GM21723 (cell line): ENCODE data around the gene AP3S2.
"Not testable (repeated sequence)": the region's sequence is repeated elsewhere in the genome, so short reads cannot be mapped to it uniquely, and the experiment has no call there.

Experiments used
- ATAC-seq: cut with Tn5 transposase; IDR thresholded peaks from one replicate; pipeline ENCODE4 v1.9.1; 2021; ENCODE audit warnings: mild to moderate bottlenecking, moderate library complexity; ENCODE audit not compliant: unreplicated experiment

Gene AP3S2

DNA sequence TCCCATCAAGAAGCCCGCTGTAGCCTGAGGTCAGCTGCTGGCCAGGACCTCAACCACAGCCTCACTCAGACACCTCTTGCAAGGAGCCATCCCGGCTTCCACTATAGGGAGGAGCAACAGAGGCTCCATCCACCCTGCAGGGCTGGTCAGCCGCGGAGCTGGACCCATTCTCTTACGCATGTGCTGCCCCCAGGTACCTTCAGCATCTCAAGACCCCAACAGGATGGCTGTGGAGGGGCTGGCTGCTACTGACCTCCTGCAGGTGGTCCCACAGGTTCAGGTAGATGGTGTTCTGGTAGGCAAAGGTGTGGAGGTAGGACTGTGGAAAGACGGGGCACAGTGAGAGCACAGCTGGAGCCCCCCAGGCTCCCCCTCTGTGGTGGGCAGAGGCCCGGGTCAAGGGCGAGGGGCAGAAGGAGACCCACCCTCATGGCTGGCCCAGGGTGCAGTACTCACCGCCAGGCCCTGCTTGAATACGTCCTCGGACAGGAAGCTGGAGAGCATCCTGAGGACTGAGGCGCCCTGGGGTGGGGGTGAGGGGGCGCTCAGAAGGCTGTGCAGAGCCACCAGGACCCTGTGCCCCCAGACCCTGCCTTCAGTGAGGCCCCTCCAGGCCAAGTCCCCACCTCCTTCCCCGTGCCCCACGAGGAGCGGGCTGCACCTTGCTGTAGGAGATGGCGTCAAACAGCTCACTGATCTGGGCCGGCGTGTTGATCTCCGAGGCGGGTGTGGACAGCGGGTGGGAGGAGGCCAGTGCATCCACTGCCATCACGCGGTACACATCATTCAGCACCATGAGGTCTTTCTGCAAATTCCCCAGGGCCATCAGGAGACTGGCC lies 90.6 kb downstream of the AP3S2 start:
- no peak for ATAC-seq

DNA sequence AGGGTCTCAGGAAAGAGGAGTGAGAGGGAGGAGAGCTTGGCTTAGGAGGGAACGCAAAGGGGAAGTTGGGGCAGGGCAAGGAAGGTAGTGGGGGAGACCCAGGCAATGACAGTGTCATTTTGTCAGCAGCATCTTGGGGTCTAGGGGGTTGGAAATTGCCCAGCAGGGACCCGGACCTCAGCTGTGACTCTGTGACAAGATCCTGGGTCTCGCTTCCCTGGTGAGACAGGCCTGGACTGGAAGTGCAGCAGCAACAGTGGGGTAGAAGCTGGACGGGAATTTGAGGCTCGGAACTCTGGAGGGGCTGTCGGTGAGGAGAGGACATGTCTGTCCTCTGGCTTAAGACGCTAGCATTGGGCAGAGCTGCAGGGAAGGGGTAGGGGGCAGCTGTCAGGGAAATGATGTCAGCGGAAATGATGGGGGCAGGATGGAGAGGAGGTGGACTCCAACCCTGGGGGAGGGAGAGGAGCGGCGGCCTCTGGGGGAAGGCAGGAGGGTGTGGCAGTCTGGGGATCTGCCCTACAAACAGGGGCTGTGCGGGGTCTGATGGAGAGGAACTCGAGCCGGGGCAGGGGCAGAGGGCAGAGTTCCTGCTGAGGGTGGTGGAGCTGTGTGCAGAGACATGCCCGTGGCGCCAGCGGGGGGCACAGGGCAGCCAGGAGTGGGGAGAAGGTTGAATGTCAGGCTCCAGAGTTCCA lies 91.4 kb downstream of the AP3S2 start:
- no peak for ATAC-seq

DNA sequence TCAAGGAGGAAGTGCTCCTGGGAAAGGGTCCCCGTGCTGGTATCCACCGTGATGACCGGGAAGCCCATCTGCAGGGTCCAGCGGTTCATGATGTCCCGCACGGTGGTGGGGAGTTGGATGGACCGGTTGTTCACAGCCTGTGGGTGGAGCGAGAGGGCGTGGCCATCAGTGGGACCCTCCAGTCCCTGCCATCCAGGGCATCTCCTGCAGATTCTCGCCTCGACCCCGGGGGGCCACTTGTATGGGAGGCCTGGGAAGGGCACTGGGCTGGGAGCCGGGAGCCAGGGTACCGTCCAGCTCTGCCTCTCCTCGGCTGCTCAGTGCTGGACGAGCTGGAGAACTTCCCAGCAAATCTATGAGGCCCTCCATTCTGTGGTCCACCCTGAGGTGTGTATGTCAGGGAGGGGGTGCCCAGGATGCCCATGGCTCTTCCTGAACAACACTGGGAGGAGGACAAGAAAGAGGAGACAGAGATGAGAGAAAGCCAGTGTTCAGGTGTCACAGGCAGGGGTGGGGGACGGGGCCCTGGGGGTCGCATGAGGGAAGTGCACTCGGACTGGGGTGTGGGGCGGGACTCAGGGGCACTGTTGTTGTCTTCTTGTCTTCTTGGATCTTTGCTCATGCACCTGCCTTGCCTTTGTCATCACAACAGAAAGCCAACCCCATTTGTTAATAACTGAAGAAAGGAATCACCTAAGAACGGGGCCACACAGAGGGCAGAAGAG lies 92.2 kb downstream of the AP3S2 start:
- no peak for ATAC-seq

DNA sequence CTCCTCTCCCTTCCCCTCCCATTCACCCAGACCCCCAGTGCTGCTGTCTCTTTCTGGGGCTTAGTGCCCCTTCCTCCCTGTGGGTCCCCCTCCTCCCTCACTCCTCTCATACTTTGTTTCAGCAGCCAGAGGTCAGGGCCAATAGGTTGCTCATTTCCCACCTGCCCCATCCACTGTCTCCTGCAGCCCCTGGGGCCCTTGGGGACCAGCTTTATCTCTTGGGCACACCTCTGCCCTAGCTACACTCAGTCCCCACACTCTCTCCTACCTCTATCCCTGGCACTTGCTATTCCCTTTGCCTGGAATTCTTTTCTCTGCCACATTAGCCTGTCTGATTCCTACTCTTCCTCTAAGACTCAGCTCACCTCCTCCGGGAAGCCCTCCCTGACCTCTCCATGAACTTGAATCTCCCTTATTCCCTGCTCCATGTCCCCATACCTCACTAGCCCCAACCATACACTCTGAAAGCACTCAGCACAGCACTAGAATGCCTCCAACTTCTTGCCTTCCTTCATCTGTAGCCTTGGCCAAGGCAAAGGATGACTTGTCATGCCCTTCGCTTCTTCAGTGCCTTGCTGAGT lies 93.8 kb downstream of the AP3S2 start:
- ATAC-seq: no peak

DNA sequence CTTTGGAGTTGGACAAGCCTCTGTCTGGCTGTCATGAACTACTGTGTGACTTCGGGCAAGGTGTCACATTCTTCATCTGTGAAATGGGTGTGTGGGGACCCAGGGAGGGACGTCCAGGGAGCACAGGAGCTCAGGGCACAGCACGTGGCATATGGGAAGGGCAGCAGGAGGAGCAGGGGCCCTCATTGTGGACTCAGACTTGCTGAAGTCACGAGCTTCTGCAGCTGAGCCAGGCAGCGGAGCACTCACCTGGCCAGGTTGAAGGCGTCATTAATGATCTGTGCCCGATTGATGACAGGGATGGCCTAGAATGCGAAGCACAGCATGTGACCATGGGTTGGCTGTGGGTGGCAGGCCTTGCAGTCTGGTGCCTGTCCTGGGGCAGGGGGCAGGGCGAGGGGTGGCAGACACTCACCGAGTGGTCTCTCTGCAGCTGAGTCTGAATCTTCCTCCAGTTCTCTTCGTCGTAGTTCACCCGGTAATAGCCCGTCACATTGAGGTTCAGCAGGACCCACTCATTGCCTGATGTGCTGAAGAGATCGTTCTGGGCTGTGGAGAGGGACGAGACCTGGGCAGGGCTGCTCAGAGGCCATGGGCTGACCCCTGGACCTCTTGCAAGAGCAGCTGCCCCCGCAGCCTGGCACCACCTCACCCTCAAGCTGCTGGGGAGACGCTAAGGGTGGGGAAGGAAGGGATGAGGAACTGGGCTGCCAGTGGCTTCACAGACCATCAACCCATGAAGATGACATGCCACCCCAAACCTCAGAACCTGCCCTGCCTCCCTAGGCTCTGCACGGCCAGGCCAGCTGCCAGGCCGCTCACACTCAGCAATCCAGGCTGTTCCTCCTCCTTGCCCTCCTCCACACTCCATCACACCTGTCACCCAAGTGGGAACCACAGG lies 94.5 kb downstream of the AP3S2 start:
- no peak for ATAC-seq

DNA sequence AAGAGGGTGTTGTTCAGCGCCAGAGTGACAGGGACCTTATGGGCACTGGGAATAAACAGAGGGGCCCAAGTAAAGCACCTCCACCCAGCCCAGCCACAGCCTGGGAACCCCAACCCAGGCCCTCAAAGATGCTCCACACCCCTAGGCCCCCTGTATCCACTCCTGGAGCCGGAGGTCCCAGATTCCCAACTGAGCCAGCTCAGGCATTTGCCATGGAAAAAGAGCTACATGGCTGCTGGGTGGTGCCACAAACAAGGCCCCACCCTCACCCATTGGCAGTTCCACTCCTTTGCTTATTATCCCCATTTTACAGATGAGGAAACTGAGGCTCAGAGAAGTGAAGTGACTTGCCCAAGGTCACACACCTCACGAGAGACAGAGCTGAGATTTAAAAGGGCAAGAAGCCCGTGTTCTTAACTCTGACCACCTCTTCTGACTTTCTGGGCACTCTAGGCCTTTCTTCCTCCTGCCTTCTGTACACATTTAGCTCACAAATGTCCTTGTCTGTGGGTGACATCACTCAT lies 96.1 kb downstream of the AP3S2 start:
- ATAC-seq: no peak

DNA sequence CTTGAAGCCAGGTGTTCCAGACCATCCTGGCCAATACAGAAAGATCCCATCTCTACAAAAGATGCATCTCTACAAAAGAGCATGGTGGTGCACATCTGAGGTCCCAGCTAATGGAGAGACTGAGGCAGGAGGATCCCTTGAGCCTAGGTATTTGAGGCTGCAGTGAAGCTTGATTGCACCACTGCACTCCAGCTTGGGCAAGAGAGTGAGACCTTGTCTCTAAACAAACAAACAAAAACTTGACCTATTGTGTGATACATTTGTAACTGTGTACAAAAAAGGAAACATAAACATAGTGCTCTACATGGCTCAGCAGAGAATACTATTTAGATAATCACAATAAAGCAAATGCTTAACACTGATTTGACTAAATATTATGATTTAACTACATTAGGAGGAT lies 97.8 kb downstream of the AP3S2 start:
- no peak for ATAC-seq

DNA sequence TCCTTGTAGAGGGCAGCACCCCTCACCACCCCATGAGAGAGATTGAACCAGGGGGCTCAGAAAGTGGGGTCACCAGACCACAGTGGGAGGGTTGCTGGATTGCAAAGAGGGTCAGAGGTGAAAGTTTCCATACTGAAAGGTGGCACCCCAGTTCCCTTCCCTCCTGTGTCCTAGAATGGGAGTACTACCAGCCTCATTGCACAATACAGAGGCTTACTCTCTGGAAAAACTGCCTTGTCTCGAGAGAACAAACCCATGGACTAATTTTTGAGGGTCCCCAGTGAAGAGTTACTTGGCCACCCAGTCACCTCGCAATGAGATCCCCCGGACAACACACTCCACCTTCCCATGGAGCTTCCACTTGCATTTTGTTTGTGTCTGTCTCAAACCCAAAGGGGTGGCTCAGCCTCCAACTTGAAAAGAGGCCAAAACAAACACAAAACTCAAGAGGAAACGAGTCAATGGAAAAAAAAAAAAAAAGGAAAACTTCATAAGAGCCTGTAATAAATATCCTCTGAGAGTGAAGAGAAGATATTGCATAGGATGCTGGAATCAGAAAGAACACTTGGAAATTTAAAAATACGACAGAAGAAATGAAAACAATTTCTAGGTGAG lies 99.1 kb downstream of the AP3S2 start:
- no peak for ATAC-seq

DNA sequence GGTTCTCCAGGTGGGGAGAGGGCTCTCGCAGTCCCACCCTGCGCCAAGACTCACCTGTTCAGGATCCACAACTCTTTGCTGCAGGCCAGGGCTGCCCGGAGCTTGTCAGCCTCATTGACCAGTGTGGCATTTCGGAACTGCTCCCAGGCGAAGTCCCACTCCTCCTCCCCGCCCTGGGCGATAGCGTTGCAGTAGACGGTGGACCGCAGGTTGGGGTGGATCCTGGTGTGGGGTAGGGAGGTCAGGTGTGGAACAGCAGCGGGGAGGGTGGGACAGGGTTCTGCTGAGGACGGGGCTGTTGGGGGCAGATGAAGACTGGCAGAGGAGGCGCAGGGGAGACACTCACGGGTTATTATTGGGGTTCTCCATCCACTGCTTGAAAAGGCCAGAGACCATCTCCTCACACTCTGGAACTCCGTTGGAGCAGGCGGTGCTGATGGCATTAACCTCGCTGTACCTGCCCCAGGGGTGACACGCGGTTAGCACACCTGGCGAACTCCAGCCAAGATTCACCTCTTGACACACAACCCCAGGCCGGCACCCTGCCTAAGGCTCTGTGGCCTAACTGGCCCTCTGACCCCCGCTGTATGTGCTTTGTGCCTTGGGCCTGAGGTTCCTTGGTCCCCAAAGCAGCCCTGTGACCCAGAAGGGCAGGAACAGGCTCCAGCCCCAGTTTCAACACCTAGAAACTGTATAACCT lies 101.5 kb downstream of the AP3S2 start:
- no peak for ATAC-seq

DNA sequence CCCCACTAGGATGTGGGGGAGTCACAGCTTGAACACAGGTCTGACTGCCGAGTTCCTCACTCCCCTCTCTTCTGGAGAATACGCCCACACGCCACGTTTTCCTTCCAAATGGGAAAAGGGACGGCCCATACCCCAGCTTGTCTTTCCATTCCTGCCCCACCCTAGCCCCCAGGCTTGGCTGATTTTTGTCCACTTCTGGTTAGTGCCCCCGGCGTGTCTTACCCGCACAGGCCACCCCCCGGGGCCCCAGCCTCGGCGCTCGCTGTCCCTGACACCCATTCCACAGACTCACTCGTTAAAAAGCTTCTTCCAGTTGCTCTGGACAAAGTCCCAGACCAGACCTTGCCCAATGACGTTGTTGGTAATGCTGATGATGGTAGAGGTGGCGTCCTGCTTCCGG lies 103.1 kb downstream of the AP3S2 start:
- ATAC-seq: no peak

DNA sequence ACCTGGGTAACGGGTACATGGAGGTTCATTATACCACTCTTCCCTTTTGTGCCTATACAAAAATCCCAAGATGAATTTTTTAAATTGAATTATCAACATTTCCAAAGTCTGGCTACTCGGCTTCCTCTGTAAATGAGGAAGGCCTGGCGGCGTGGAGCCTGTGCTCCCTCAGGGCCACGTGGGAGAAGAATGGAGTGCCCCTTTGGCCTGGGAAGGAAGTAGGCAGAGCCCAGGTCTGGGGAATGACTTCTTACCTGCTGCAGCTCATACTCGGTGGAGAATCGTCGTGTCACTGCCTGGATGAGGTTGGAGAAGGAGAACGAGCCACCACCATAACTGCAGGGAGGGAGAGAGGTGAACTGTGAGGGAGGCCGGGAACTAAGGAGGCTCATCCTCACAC lies 103.6 kb downstream of the AP3S2 start:
- ATAC-seq: no peak

DNA sequence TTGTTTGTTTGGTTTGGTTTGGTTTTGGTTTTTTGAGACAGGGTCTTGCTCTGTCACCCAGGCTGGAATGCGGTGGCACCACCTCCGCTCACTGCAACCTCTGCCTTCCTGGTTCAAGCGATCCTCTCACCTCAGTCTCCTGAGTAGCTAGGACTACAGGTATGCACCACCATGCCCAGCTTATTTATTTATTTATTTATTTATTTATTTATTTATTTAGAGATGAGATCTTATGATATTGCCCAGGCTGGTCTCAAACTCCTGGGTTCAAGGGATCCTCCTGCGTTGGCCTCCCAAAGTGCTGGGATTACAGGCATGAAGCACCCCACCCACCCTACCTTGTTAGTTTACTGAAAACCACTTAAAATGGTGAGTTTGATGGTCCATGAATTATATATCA lies 105.2 kb downstream of the AP3S2 start:
- not testable (repeated sequence) for ATAC-seq

DNA sequence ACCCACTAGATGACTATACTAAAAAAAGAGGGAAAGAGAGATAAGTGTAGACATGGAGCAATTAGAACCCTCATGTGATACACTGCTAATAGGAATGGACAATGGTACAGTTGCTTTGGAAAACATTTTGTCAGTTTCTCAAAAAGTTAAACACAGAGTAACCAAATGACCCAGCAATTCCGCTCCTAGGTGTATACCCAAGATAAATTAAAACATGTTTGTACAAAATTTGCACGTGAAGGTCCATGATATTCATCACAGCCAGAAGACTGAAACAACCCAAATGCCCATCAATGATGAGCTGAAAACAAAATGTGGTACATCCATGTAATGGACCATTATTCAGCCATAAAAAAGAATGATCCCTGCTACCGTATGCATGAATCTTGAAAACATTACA lies 105.8 kb downstream of the AP3S2 start:
- no peak for ATAC-seq

DNA sequence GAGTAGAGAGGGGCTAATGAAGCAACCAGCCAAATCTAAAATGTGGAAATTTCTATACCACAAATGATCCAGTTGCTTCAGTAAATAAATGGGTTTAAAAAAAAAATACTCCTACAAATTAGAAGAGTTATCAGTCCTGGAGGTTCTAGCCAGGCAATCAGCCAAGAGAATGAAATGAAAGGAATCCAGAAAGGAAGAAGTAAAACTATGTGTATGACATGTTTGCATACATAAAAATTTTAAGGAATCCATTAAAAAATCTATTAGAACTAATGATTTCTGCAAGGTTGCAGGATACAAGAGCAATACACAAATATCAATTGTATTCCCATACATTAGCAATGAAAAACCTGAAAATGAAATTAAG lies 108.0 kb downstream of the AP3S2 start:
- ATAC-seq: no peak

DNA sequence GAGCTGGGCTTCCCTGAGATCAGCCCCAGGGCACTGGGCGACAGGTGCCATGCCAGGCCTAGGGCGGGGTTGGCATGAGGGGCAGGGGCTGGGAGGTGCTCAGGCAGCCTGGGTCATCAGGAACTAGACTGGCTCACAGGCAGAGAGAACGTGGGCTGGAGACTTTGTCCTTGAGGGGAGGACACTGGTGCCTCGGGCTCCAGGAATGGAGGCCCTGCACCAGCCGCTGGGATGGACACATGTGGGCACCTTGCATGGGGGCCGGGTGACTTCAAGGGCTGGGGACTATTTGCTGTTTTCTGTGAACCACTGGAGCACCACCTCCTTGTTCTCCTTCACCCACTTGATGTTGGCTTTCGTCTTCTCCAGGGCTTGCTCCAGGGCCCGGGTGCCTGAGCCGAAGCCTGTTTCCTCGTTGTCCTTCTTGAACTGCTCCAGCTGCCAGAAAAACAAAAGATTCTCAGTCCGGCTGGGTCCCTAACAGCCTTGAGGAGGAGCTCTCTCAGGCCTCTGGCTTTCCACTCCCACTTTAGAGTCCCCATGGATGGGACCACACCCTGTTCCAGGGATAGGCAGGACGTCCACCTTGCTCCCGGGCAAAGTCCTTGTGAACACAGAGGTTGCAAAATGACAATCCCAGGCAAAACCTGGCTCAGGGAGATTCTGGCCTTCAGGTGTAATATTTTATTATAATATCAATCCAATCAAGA lies 108.6 kb downstream of the AP3S2 start:
- no peak for ATAC-seq

DNA sequence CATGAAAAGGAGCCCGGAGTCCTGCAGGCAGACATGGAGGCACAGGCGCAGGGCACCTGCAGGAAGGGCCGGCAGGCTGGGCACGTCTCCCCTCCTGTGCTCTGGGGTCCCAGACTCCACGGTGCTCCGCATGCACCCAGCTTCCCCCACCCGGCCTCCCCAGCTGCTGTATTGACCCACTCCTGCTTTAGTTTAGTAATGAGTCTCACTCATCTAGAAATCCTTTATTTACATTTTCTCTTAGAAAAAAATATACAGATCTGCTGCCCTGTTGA lies 109.2 kb downstream of the AP3S2 start:
- ATAC-seq: no peak

DNA sequence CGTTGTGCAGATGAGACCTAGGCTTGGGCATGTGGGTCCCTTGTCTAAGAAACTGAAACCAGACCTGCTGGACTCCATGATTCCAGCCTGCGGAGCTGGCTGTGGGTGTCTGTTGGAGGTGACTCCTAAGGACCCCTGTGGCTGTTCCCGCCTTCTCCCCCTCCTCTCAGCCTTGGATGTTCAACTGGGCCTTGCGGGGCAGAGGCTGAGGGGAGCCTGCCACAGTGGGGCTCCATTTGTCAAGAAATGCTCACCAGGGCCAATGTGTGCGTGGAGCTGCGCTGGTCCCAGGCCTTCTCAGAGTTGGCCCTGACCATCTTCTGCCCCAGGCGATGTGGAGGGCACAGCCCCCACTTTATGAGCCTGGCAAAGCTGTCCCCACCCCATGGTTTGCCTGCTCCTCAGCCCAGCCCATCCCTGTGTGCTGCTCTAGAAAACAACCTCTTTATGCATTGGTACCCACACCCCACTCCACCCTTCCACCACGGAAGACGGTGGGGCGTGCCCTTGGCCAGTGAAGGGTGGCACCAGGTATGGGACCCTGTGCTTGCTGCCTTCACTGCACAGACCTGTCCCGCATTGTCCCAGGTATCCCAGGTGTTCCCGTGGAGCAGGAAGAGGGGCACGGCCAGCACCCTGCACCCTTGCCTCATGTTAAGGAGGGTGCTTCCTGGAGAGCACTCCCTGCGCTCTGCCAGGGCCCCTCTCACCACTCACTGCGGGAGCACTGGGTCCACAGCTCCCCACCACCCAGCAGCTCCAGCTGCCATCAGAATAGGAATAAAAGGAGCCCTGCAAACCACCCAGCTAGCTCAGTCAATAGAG lies 109.7 kb downstream of the AP3S2 start:
- no peak for ATAC-seq
